Gastrocnemius medialis (tissue), 4 donors: Measurements from ENCODE around the gene TAGAP. TPM values are rescaled to one million over a fixed set of nuclear protein-coding genes. Genes with fewer than 3 reads are reported as not detected.

Experiments
- ATAC-seq, 2 donors: fragments of 150-250 bp; one replicate each; pipeline ENCODE4 v1.9.1; 2016
- DNase-seq, 2 donors: peaks; one replicate each; pipeline ENCODE4 v3.0.0-alpha.2; 2019
- H3K27ac ChIP-seq, 4 donors: fragments of 200-600 bp; sonication (generic); 1 replicate in 1 of 4; 2 replicates in 3 of 4; pipeline ENCODE4 v1.5.1; 2016 to 2018; ENCODE audit warnings: mild to moderate bottlenecking in 2 of 4, moderate library complexity in 1 of 4
- H3K27me3 ChIP-seq, 3 donors: fragments of 200-600 bp; sonication (generic) in 2 of 3; 1 replicate in 1 of 3; 2 replicates in 2 of 3; pipeline versions ENCODE4 v1.5.1 to v1.6.0; 2016 to 2019; ENCODE audit warnings: mild to moderate bottlenecking in 1 of 3, moderate library complexity in 1 of 3
- H3K36me3 ChIP-seq, 2 donors: fragments of 200-600 bp; sonication (generic) in 1 of 2; one replicate each; pipeline ENCODE4 v1.5.1; 2017 to 2018
- H3K4me1 ChIP-seq, 2 donors: fragments of 200-600 bp; sonication (generic) in 1 of 2; one replicate each; pipeline ENCODE4 v1.5.1; 2016 to 2017; ENCODE audit warnings: mild to moderate bottlenecking in 2 of 2
- H3K4me3 ChIP-seq, 4 donors: fragments of 200-600 bp; sonication (generic) in 3 of 4; 1 replicate in 1 of 4; 2 replicates in 3 of 4; pipeline ENCODE4 v1.5.1; 2016 to 2019; ENCODE audit warnings: mild to moderate bottlenecking in 2 of 4
- H3K9me3 ChIP-seq, 3 donors: fragments of 200-600 bp; sonication (generic) in 2 of 3; 1 replicate in 1 of 3; 2 replicates in 2 of 3; pipeline ENCODE4 v1.5.1; 2016 to 2019
- CTCF ChIP-seq, 5 experiments: fragments of 450-650 bp in 3 of 5; fragments of 200-600 bp in 2 of 5; sonication (generic) in 2 of 5; IDR thresholded peaks in 4 of 5; conservative IDR thresholded peaks in 1 of 5; 1 replicate in 4 of 5; 2 replicates in 1 of 5; pipeline ENCODE4 v1.5.1; 2016 to 2019; ENCODE audit warnings: antibody characterized with exemption in 5 of 5, mild to moderate bottlenecking in 3 of 5, moderate library complexity in 3 of 5
- POLR2A ChIP-seq, 2 donors: fragments of 450-650 bp; IDR thresholded peaks; one replicate each; pipeline ENCODE4 v1.6.1; 2017; ENCODE audit warnings: antibody characterized with exemption in 2 of 2, mild to moderate bottlenecking in 2 of 2, moderate library complexity in 2 of 2
- in situ Hi-C, 4 donors: fragments of 200-750 bp; cut with MboI; loops; one replicate each; pipeline versions ENCODE4 v1.15.0 to v1.8.0; 2017; ENCODE audit warnings: low sequenced_read_pairs in 4 of 4
- intact Hi-C: fragments of 100-400 bp; cut with DNase I; formaldehyde crosslinking; loops from one replicate; pipeline ENCODE4 v1.15.1; 2023; ENCODE audit warnings: low total_unique reads
- total RNA-seq, 4 donors: library from RNA; depleted of rRNA; stranded (reverse); fragments of >200 nt; gene quantifications; one replicate each; pipeline versions ENCODE4 v1.1.0 to v1.2.3, GENCODE V29; 2016

Gene TAGAP
- total RNA-seq, 4 donors from 2014 or later, result 0.25 to 0.44 TPM; not detected in 2

GRCh38 chr6:159059885-159060506 lies 15.2 kb upstream of the TAGAP start:
- in situ Hi-C loops, result no loop called here
- intact Hi-C loops, result no loop called here
- Histone ChIP-seq H3K4me1 (no peaks in the 10 kb centered on the region), H3K27ac (no peak overlapping the region), H3K9me3 (no peaks in the 10 kb centered on the region), H3K27me3 (no peaks in the 10 kb centered on the region), H3K4me3 (no peak overlapping the region), H3K36me3 (no peaks in the 10 kb centered on the region)
- no peak for TF ChIP-seq CTCF (IDR thresholded peaks at IDR 0.05 in 4 of 5, conservative IDR thresholded peaks at IDR 0.05 in 1 of 5)
- no peak for TF ChIP-seq POLR2A (IDR thresholded peaks at IDR 0.05)
- DNase-seq, result no peak
- no peak for ATAC-seq

GRCh38 chr6:159059141-159059540 lies 14.3 kb upstream of the TAGAP start:
- no peaks in the 10 kb centered on the region for H3K36me3 ChIP-seq
- no peaks in the 10 kb centered on the region for H3K9me3 ChIP-seq
- no peak for DNase-seq
- H3K4me3 ChIP-seq, result no peak overlapping the region
- TF ChIP-seq POLR2A (IDR thresholded peaks at IDR 0.05) (no peak), CTCF (IDR thresholded peaks at IDR 0.05 in 4 of 5, conservative IDR thresholded peaks at IDR 0.05 in 1 of 5) (no peak)
- intact Hi-C loops, result no loop called here
- no peak for ATAC-seq
- no peaks in the 10 kb centered on the region for H3K4me1 ChIP-seq
- no peaks in the 10 kb centered on the region for H3K27me3 ChIP-seq
- no peak overlapping the region for H3K27ac ChIP-seq
- in situ Hi-C loops, result no loop called here

- Histone ChIP-seq H3K9me3 (no peaks in the 10 kb centered on the region), H3K27me3 (no peaks in the 10 kb centered on the region), H3K4me3 (no peak overlapping the region), H3K27ac (no peak overlapping the region), H3K36me3 (no peaks in the 10 kb centered on the region), H3K4me1 (no peaks in the 10 kb centered on the region)
- TF ChIP-seq POLR2A (IDR thresholded peaks at IDR 0.05) (no peak), CTCF (IDR thresholded peaks at IDR 0.05 in 4 of 5, conservative IDR thresholded peaks at IDR 0.05 in 1 of 5) (no peak)
- no peak for DNase-seq
- ATAC-seq, result no peak
- in situ Hi-C loops (no loop called here), intact Hi-C loops (no loop called here)
Observed at GRCh38 chr6:159056899-159057298, 12.1 kb upstream of the TAGAP start.

- no peak overlapping the region for H3K27ac ChIP-seq
- intact Hi-C loops, result no loop called here
- no peaks in the 10 kb centered on the region for H3K36me3 ChIP-seq
- no peaks in the 10 kb centered on the region for H3K27me3 ChIP-seq
- DNase-seq (no peak), ATAC-seq (no peak)
- H3K9me3 ChIP-seq, result no peaks in the 10 kb centered on the region
- in situ Hi-C loops, result no loop called here
- TF ChIP-seq CTCF (IDR thresholded peaks at IDR 0.05 in 4 of 5, conservative IDR thresholded peaks at IDR 0.05 in 1 of 5) (no peak), POLR2A (IDR thresholded peaks at IDR 0.05) (no peak)
- H3K4me3 ChIP-seq, result no peak overlapping the region
- H3K4me1 ChIP-seq, result no peaks in the 10 kb centered on the region
Observed at GRCh38 chr6:159056432-159056831, 11.6 kb upstream of the TAGAP start.

- in situ Hi-C loops, result no loop called here
- Histone ChIP-seq H3K27ac (no peak overlapping the region), H3K36me3 (no peaks in the 10 kb centered on the region), H3K4me1 (no peaks in the 10 kb centered on the region), H3K4me3 (no peak overlapping the region), H3K27me3 (no peaks in the 10 kb centered on the region), H3K9me3 (no peaks in the 10 kb centered on the region)
- intact Hi-C loops, result no loop called here
- no peak for DNase-seq
- TF ChIP-seq CTCF (IDR thresholded peaks at IDR 0.05 in 4 of 5, conservative IDR thresholded peaks at IDR 0.05 in 1 of 5) (no peak), POLR2A (IDR thresholded peaks at IDR 0.05) (no peak)
- no peak for ATAC-seq
Observed at GRCh38 chr6:159056003-159056402, 11.2 kb upstream of the TAGAP start.
